Hepatocyte (in vitro differentiated cells): ENCODE measurements around the gene OXER1.

Experiments
- EZH2 ChIP-seq: fragments of 200-600 bp; sonication (generic); IDR thresholded peaks from 2 replicates; pipeline ENCODE4 v1.6.1; 2016; ENCODE audit warnings: antibody characterized with exemption, mild to moderate bottlenecking, borderline replicate concordance
- EZH2phosphoT487 ChIP-seq: fragments of 200-600 bp; sonication (generic); IDR thresholded peaks from one replicate; pipeline ENCODE4 v1.6.1; 2018; ENCODE audit warnings: antibody characterized with exemption, mild to moderate bottlenecking, low read depth, moderate library complexity; ENCODE audit not compliant: unreplicated experiment, severe bottlenecking
- TF ChIP-seq, protein P1 (sequence below): fragments of 200-600 bp; sonication (generic); IDR thresholded peaks from 2 replicates; pipeline ENCODE4 v1.5.1; 2016; ENCODE audit warnings: antibody characterized with exemption, mild to moderate bottlenecking; ENCODE audit not compliant: poor library complexity

DNA sequence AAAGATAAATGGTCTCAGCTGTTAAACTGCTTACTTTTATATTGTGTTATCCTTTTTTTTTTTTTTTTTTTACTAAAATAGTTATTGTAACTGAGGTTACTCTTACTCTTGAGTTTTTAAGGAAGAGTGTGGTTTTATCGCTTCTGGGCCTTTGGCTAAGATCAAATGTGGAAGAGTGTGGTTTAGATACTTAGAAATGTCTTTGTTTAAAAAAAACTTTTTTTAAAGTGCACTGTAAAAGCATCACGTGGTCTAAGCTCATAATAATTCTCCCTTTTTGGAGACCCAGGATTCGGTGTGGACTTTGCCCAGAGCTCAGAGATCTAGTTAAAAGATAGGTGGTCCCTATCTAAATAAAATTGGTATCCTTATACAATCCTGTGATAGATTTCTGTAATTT, 11.9 kb upstream of the OXER1 start:
- TF ChIP-seq, protein P1, sequence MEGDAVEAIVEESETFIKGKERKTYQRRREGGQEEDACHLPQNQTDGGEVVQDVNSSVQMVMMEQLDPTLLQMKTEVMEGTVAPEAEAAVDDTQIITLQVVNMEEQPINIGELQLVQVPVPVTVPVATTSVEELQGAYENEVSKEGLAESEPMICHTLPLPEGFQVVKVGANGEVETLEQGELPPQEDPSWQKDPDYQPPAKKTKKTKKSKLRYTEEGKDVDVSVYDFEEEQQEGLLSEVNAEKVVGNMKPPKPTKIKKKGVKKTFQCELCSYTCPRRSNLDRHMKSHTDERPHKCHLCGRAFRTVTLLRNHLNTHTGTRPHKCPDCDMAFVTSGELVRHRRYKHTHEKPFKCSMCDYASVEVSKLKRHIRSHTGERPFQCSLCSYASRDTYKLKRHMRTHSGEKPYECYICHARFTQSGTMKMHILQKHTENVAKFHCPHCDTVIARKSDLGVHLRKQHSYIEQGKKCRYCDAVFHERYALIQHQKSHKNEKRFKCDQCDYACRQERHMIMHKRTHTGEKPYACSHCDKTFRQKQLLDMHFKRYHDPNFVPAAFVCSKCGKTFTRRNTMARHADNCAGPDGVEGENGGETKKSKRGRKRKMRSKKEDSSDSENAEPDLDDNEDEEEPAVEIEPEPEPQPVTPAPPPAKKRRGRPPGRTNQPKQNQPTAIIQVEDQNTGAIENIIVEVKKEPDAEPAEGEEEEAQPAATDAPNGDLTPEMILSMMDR = no peak
- TF ChIP-seq EZH2 (no peak), EZH2phosphoT487 (no peak)
